NT2/D1 (cell line): Measurements from ENCODE around the gene ZSCAN23.
"Not testable (repeated sequence)": the region's sequence is repeated elsewhere in the genome, so short reads cannot be mapped to it uniquely, and the experiment has no call there.

ENCODE experiments used
- DNase-seq: peaks from one replicate; pipeline ENCODE4 v3.0.0-alpha.2; 2011; ENCODE audit warnings: low read depth, low spot score
- H3K27me3 ChIP-seq: 2 replicates; pipeline ENCODE4 v1.6.0; 2011; ENCODE audit warnings: mild to moderate bottlenecking; ENCODE audit not compliant: insufficient read length, insufficient read depth
- H3K36me3 ChIP-seq: 2 replicates; pipeline ENCODE4 v1.6.1; 2011; ENCODE audit warnings: mild to moderate bottlenecking, low read length, mixed read lengths; ENCODE audit not compliant: insufficient read depth, insufficient read length
- H3K4me1 ChIP-seq: 2 replicates; pipeline ENCODE4 v1.5.1; 2011; ENCODE audit not compliant: insufficient read depth, insufficient read length
- H3K4me3 ChIP-seq: 2 replicates; pipeline ENCODE4 v1.5.1; 2011; ENCODE audit warnings: low read depth; ENCODE audit not compliant: insufficient read length
- H3K9ac ChIP-seq: 2 replicates; pipeline ENCODE4 v1.6.0; 2011; ENCODE audit warnings: low read depth; ENCODE audit not compliant: insufficient read length
- H3K9me3 ChIP-seq: 2 replicates; pipeline ENCODE4 v1.5.1; 2011; ENCODE audit warnings: mild to moderate bottlenecking, low read length; ENCODE audit not compliant: insufficient read depth
- SUZ12 ChIP-seq: IDR thresholded peaks from 2 replicates; pipeline ENCODE4 v1.6.1; 2011; ENCODE audit not compliant: insufficient read length, insufficient read depth; ENCODE audit errors: extremely low read depth
- YY1 ChIP-seq: IDR thresholded peaks from 2 replicates; pipeline ENCODE4 v1.6.1; 2011; ENCODE audit not compliant: insufficient read length, insufficient read depth
- ZNF274 ChIP-seq: IDR thresholded peaks from 2 replicates; pipeline ENCODE4 v1.6.1; 2011; ENCODE audit warnings: mild to moderate bottlenecking, low read depth, low read length

ZSCAN23 gene

GRCh38 chr6:28458568-28458967 lies 15.3 kb upstream of the ZSCAN23 start:
- Histone ChIP-seq H3K4me3 (no peak overlapping the region), H3K4me1 (no peaks in the 10 kb centered on the region), H3K9ac (no peak overlapping the region), H3K27me3 (peaks cover 3% of the 10 kb centered on the region), H3K9me3 (no peaks in the 10 kb centered on the region), H3K36me3 (no peaks in the 10 kb centered on the region)
- no peak for TF ChIP-seq SUZ12
- no peak for TF ChIP-seq YY1
- TF ChIP-seq ZNF274 = no peak
- DNase-seq = no peak

GRCh38 chr6:28449056-28449455 lies 5.8 kb upstream of the ZSCAN23 start:
- Histone ChIP-seq H3K9me3 (peaks cover 5% of the 10 kb centered on the region; the same call in 1 of the 2 replicates), H3K36me3 (no peaks in the 10 kb centered on the region), H3K4me1 (no peaks in the 10 kb centered on the region), H3K27me3 (peaks cover 8% of the 10 kb centered on the region), H3K4me3 (no peak overlapping the region), H3K9ac (no peak overlapping the region)
- TF ChIP-seq ZNF274 (no peak), YY1 (no peak)
- DNase-seq = no peak

GRCh38 chr6:28447512-28447906 lies 4.2 kb upstream of the ZSCAN23 start:
- not testable (repeated sequence) for H3K36me3 ChIP-seq, DNase-seq, H3K9me3 ChIP-seq, H3K27me3 ChIP-seq, H3K4me1 ChIP-seq
- Histone ChIP-seq H3K9ac (peak overlapping the region; percentile 83), H3K4me3 (peak overlapping the region; percentile 50)

- Histone ChIP-seq H3K9me3 (peaks cover 5% of the 10 kb centered on the region; the same call in 1 of the 2 replicates), H3K4me1 (no peaks in the 10 kb centered on the region), H3K4me3 (peak overlapping the region; percentile 50), H3K36me3 (no peaks in the 10 kb centered on the region), H3K9ac (peak overlapping the region; percentile 83), H3K27me3 (peaks cover 8% of the 10 kb centered on the region)
- TF ChIP-seq SUZ12 (no peak), YY1 (no peak), ZNF274 (no peak)
- DNase-seq = no peak
Measured at GRCh38 chr6:28446818-28447511, 3.7 kb upstream of the ZSCAN23 start.

GRCh38 chr6:28444759-28445158 lies 1.5 kb upstream of the ZSCAN23 start:
- not testable (repeated sequence) for H3K4me1 ChIP-seq, DNase-seq, H3K27me3 ChIP-seq, H3K4me3 ChIP-seq, H3K9ac ChIP-seq, H3K9me3 ChIP-seq
- H3K36me3 ChIP-seq = peaks cover 12% of the 10 kb centered on the region

GRCh38 chr6:28442586-28442985 lies 705 bp downstream of the ZSCAN23 start:
- Histone ChIP-seq H3K27me3 (peaks cover 8% of the 10 kb centered on the region), H3K36me3 (peaks cover 12% of the 10 kb centered on the region), H3K4me1 (no peaks in the 10 kb centered on the region), H3K4me3 (peak overlapping the region; percentile 91), H3K9me3 (peaks cover 5% of the 10 kb centered on the region; the same call in 1 of the 2 replicates), H3K9ac (peak overlapping the region; percentile 64)
- TF ChIP-seq SUZ12 (no peak), YY1 (no peak), ZNF274 (no peak)
- DNase-seq = no peak

- Histone ChIP-seq H3K36me3 (peaks cover 26% of the 10 kb centered on the region), H3K4me1 (no peaks in the 10 kb centered on the region), H3K4me3 (no peak overlapping the region), H3K9ac (no peak overlapping the region), H3K27me3 (no peaks in the 10 kb centered on the region), H3K9me3 (no peaks in the 10 kb centered on the region)
- DNase-seq = no peak
- TF ChIP-seq YY1 = no peak
- TF ChIP-seq SUZ12 = no peak
- TF ChIP-seq ZNF274 = no peak
Measured at GRCh38 chr6:28436404-28436803, 6.9 kb downstream of the ZSCAN23 start.

- Histone ChIP-seq H3K4me3 (no peak overlapping the region), H3K36me3 (peaks cover 28% of the 10 kb centered on the region), H3K27me3 (no peaks in the 10 kb centered on the region), H3K4me1 (no peaks in the 10 kb centered on the region), H3K9ac (no peak overlapping the region), H3K9me3 (no peaks in the 10 kb centered on the region)
- no peak for TF ChIP-seq SUZ12
- no peak for DNase-seq
Measured at GRCh38 chr6:28433119-28433518, 10.2 kb downstream of the ZSCAN23 start.
